HepG2 (cell line): Measurements from ENCODE around the gene PELI2. TPM values are rescaled to one million over a fixed set of nuclear protein-coding genes. Genes with fewer than 3 reads are reported as not detected.

ENCODE experiments used
- ATAC-seq: fragments of 200-7000 bp; cut with Tn5 transposase; 3 replicates; pipeline ENCODE4 v1.9.1; 2020; ENCODE audit warnings: mild to moderate bottlenecking, moderate library complexity
- BruUV-seq: library from RNA; stranded (reverse); fragments of 400-500 nt; replicated peaks from 2 replicates; lab custom pipeline; 2021; lab: Mats Ljungman, UMichigan
- CTCF ChIA-PET: fragments of 300-600 bp; formaldehyde crosslinking; extraction: SDS; loops from one replicate; lab custom pipeline; 2021; ENCODE audit warnings: low total read pairs, inconsistent platforms, low intra/inter-chr PET ratio; lab: Yijun Ruan, JAX
- POLR2A ChIA-PET: fragments of 350-600 bp; sonication (Branson Sonifier 250); formaldehyde crosslinking; loops from one replicate; lab custom pipeline; 2020; ENCODE audit warnings: antibody characterized with exemption, inconsistent platforms; lab: Yijun Ruan, JAX
- DNase-seq: peaks from one replicate; pipeline ENCODE4 v3.0.0-alpha.2; 2015; ENCODE audit warnings: low spot score
- FAIRE-seq: peaks from 3 replicates; lab custom pipeline; 2011; peaks lifted over from hg19 to GRCh38; lab: Jason Lieb, UNC
- H2AFZ ChIP-seq: one replicate; pipeline ENCODE4 v1.6.1; 2011; ENCODE audit warnings: low read length, inconsistent platforms
- H3K27ac ChIP-seq: fragments of 300-600 bp; 3 replicates; pipeline ENCODE4 v1.8.0; 2011; ENCODE audit warnings: mixed run types, mild to moderate bottlenecking, mixed read lengths, low read length, inconsistent platforms; ENCODE audit not compliant: insufficient read depth; ENCODE audit errors: extremely low read length
- H3K27me3 ChIP-seq, 2 experiments: fragments of 200-600 bp in 1 of 2; 2 replicates in 1 of 2; 3 replicates in 1 of 2; pipeline versions ENCODE4 v1.6.0 to v1.8.0; 2011; ENCODE audit warnings: low read length in 2 of 2, mild to moderate bottlenecking in 2 of 2, moderate library complexity in 2 of 2, inconsistent platforms in 1 of 2; ENCODE audit not compliant: insufficient read depth in 2 of 2, control insufficient read depth in 1 of 2
- H3K36me3 ChIP-seq, 2 experiments: fragments of 200-600 bp in 1 of 2; replicated peaks in 1 of 2; 2 replicates in 1 of 2; 3 replicates in 1 of 2; pipeline versions ENCODE4 v1.5.1 to v1.8.0; 2011; ENCODE audit warnings: low read length in 2 of 2, inconsistent platforms in 1 of 2; ENCODE audit not compliant: insufficient read depth in 2 of 2, control insufficient read depth in 1 of 2
- H3K4me1 ChIP-seq: 2 replicates; pipeline ENCODE4 v1.5.1; 2012; ENCODE audit warnings: low read length, inconsistent platforms; ENCODE audit not compliant: insufficient read depth
- H3K4me2 ChIP-seq: 2 replicates; pipeline ENCODE4 v1.6.0; 2011; ENCODE audit warnings: low read depth, low read length, inconsistent platforms
- H3K4me3 ChIP-seq, 3 experiments: fragments of 200-600 bp in 1 of 3; sonication (generic), shearing (Covaris generic) in 1 of 3; replicated peaks in 1 of 3; 2 replicates each; pipeline ENCODE4 v1.5.1; 2011 to 2016; ENCODE audit warnings: low read length in 3 of 3, inconsistent platforms in 2 of 3, low read depth in 2 of 3, mild to moderate bottlenecking in 2 of 3, control low read depth in 1 of 3, mixed read lengths in 1 of 3; ENCODE audit not compliant: insufficient read depth in 1 of 3
- H3K79me2 ChIP-seq: one replicate; pipeline ENCODE4 v1.6.1; 2011; ENCODE audit warnings: low read length, inconsistent platforms; ENCODE audit not compliant: insufficient read depth
- H3K9ac ChIP-seq: 2 replicates; pipeline ENCODE4 v1.6.0; 2011; ENCODE audit warnings: mild to moderate bottlenecking, low read depth, low read length, inconsistent platforms; ENCODE audit not compliant: insufficient read depth
- H3K9me3 ChIP-seq: 2 replicates; pipeline ENCODE4 v1.5.1; 2012; ENCODE audit warnings: mild to moderate bottlenecking, low read length
- H4K20me1 ChIP-seq: 2 replicates; pipeline ENCODE4 v1.6.0; 2011; ENCODE audit warnings: inconsistent platforms, mild to moderate bottlenecking, low read length, moderate library complexity; ENCODE audit not compliant: insufficient read depth
- IKZF1 ChIP-seq: fragments of 450-650 bp; IDR thresholded peaks from 2 replicates; pipeline ENCODE4 v1.7.1; 2016
- PATZ1 ChIP-seq: sonication (generic); formaldehyde crosslinking; IDR thresholded peaks from 2 replicates; pipeline ENCODE4 v1.4.0; 2020; ENCODE audit warnings: missing genetic modification reagents
- SNAI1 ChIP-seq: sonication (generic); formaldehyde crosslinking; IDR thresholded peaks from 2 replicates; pipeline ENCODE4 v1.5.0; 2020; ENCODE audit warnings: mild to moderate bottlenecking, missing genetic modification reagents, borderline replicate concordance
- TFDP1 ChIP-seq: IDR thresholded peaks from 2 replicates; pipeline ENCODE4 v1.6.1; 2016; ENCODE audit warnings: missing compliant biosample characterization, missing genetic modification reagents, borderline replicate concordance
- ZFP82 ChIP-seq: sonication (generic); formaldehyde crosslinking; IDR thresholded peaks from 2 replicates; pipeline ENCODE4 v1.5.1; 2020; ENCODE audit warnings: mild to moderate bottlenecking, missing genetic modification reagents, borderline replicate concordance
- ZMAT5 ChIP-seq: sonication (generic); formaldehyde crosslinking; IDR thresholded peaks from 2 replicates; pipeline ENCODE4 v1.5.0; 2020; ENCODE audit warnings: mild to moderate bottlenecking, low read depth, missing genetic modification reagents, borderline replicate concordance
- ZNF10 ChIP-seq: sonication (generic); formaldehyde crosslinking; IDR thresholded peaks from 2 replicates; pipeline ENCODE4 v1.4.0; 2020; ENCODE audit warnings: mild to moderate bottlenecking, low read depth, missing genetic modification reagents, borderline replicate concordance
- ZNF24 ChIP-seq: fragments of 450-650 bp; IDR thresholded peaks from 2 replicates; pipeline ENCODE4 v1.6.1; 2017; ENCODE audit warnings: antibody characterized with exemption, mild to moderate bottlenecking
- ZNF432 ChIP-seq: sonication (generic); formaldehyde crosslinking; IDR thresholded peaks from 2 replicates; pipeline ENCODE4 v1.5.0; 2020; ENCODE audit warnings: missing genetic modification reagents, mild to moderate bottlenecking, borderline replicate concordance
- ZNF687 ChIP-seq: sonication (generic); formaldehyde crosslinking; IDR thresholded peaks from 2 replicates; pipeline ENCODE4 v1.5.1; 2020; ENCODE audit warnings: mild to moderate bottlenecking, missing genetic modification reagents, moderate library complexity
- WGBS: methylation state at CpG from one replicate; pipeline ENCODE4 v1.1.6; 2017; ENCODE audit warnings: low lambda C conversion rate; 5-methylcytosine and 5-hydroxymethylcytosine counted together
- in situ Hi-C: cut with HindIII; loops from 2 replicates; pipeline ENCODE4 v1.10.0; 2017; ENCODE audit warnings: low pct_unique_long_range_greater_than_20kb; ENCODE audit not compliant: extremely low pct_ligation_motif_present
- intact Hi-C: fragments of 100-400 bp; cut with micrococcal nuclease; formaldehyde crosslinking; loops from one replicate; pipeline ENCODE4 v1.10.0; 2022; ENCODE audit not compliant: unreplicated experiment
- polyA plus RNA-seq, 8 experiments: library from polyadenylated mRNA; depleted of rRNA in 3 of 8; stranded (reverse) in 7 of 8; unstranded in 1 of 8; fragments of >200 nt; fragmentation: Illumina TruSeq in 4 of 8; extraction: Trizol in 4 of 8; gene quantifications; 2 replicates each; pipeline versions ENCODE4 v1.2.1 to v1.2.3, GENCODE V29; 2011 to 2016; ENCODE audit warnings: low read depth in 4 of 8, missing spikeins in 1 of 8, mixed read lengths in 1 of 8; ENCODE audit not compliant: insufficient read depth in 1 of 8
- total RNA-seq, 5 experiments: library from RNA; depleted of rRNA; stranded (reverse); fragments of >200 nt; fragmentation: Illumina TruSeq; extraction: Trizol; gene quantifications; 2 replicates each; pipeline ENCODE4 v1.2.3, GENCODE V29; 2016; ENCODE audit warnings: low read depth in 1 of 5

The PELI2 gene
- total and polyA plus RNA-seq, 2 of the 13 experiments (the other 11 are each of a cell fraction or from before 2014, with no cell fraction given) = 0.07 TPM; not detected in 1

GRCh38 chr14:56290195-56290594, 172.0 kb downstream of the PELI2 start:
- POLR2A ChIA-PET = no interaction called here
- 30% methylated on average over 11 of the region's 14 CpGs for WGBS
- no peaks in the 10 kb centered on the region for H3K79me2 ChIP-seq
- H3K4me2 ChIP-seq = no peak overlapping the region
- H2AFZ ChIP-seq = no peak overlapping the region
- H3K27ac ChIP-seq = no peak overlapping the region
- H3K9me3 ChIP-seq = no peaks in the 10 kb centered on the region
- H4K20me1 ChIP-seq = no peaks in the 10 kb centered on the region
- no TSS peak for BruUV-seq
- CTCF ChIA-PET = no interaction called here
- H3K4me1 ChIP-seq = no peaks in the 10 kb centered on the region
- in situ Hi-C loops = no loop called here
- no peak overlapping the region for H3K9ac ChIP-seq
- H3K27me3 ChIP-seq = no peaks in the 10 kb centered on the region
- FAIRE-seq = no peak
- H3K36me3 ChIP-seq = no peaks in the 10 kb centered on the region
- TF ChIP-seq ZNF24 = no peak
- TF ChIP-seq IKZF1 = no peak
- TF ChIP-seq TFDP1 (CRISPR knock-in tag) = no peak
- TF ChIP-seq, all 625 proteins: peak for 0
- ATAC-seq = no peak
- no peak overlapping the region for H3K4me3 ChIP-seq
- intact Hi-C loops = no loop called here
- DNase-seq = no peak

GRCh38 chr14:56292970-56293369, 174.8 kb downstream of the PELI2 start:
- DNase-seq (no peak), ATAC-seq (no peak), FAIRE-seq (no peak)
- BruUV-seq = no TSS peak
- H3K9ac ChIP-seq = no peak overlapping the region
- no peak overlapping the region for H3K4me2 ChIP-seq
- no peaks in the 10 kb centered on the region for H3K4me1 ChIP-seq
- H3K79me2 ChIP-seq = no peaks in the 10 kb centered on the region
- CTCF ChIA-PET = no interaction called here
- H4K20me1 ChIP-seq = no peaks in the 10 kb centered on the region
- peaks cover 0 to 9% of the 10 kb centered on the region in 2 experiments; a peak in 1 of 5 replicates for H3K27me3 ChIP-seq
- 24% methylated on average over 3 of the region's 3 CpGs for WGBS
- H3K27ac ChIP-seq = no peak overlapping the region
- H3K36me3 ChIP-seq = no peaks in the 10 kb centered on the region
- POLR2A ChIA-PET = no interaction called here
- intact Hi-C loops = no loop called here
- in situ Hi-C loops = no loop called here
- no peaks in the 10 kb centered on the region for H3K9me3 ChIP-seq
- H2AFZ ChIP-seq = no peak overlapping the region
- no peak overlapping the region for H3K4me3 ChIP-seq
- TF ChIP-seq ZNF687 (CRISPR knock-in tag) = no peak
- no peak for TF ChIP-seq SNAI1 (CRISPR knock-in tag)
- no peak for TF ChIP-seq ZNF10
- TF ChIP-seq ZFP82 = no peak
- no peak for TF ChIP-seq ZNF432 (CRISPR knock-in tag)
- TF ChIP-seq ZMAT5 (CRISPR knock-in tag) = no peak
- TF ChIP-seq PATZ1 (CRISPR knock-in tag) = no peak
